Measurements from ENCODE around the gene NUDT3.

- TF ChIP-seq ZFX (IDR thresholded peaks at IDR 0.05) (no peak), REST (IDR thresholded peaks at IDR 0.05; ENCODE audit: low read depth) (no peak)
These were observed 131.7 kb downstream of the NUDT3 start for GRCh38 chr6:34260576-34261267.

Data from HCT116 (cell line).